RWPE2 (cell line): ENCODE results near the gene MXRA7.

Experiments used
- ATAC-seq: fragments of 200-7000 bp; cut with Tn5 transposase; 3 replicates; pipeline ENCODE4 v1.9.1; 2021; ENCODE audit warnings: low read depth
- DNase-seq: peaks from one replicate; pipeline ENCODE4 v3.0.0-alpha.2; 2020; ENCODE audit warnings: low spot score
- H3K27ac ChIP-seq: fragments of 450-650 bp; 2 replicates; pipeline ENCODE4 v1.5.1; 2017; ENCODE audit warnings: mild to moderate bottlenecking; ENCODE audit not compliant: poor library complexity, severe bottlenecking
- H3K27me3 ChIP-seq: fragments of 250-450 bp; sonication (Bioruptor Pico); 2 replicates; pipeline ENCODE4 v1.5.1; 2021; ENCODE audit warnings: mild to moderate bottlenecking, moderate library complexity; ENCODE audit not compliant: insufficient read depth, poor library complexity, severe bottlenecking
- H3K36me3 ChIP-seq: fragments of 250-450 bp; sonication (Bioruptor Pico); 2 replicates; pipeline ENCODE4 v1.5.1; 2020; ENCODE audit warnings: low read depth, mild to moderate bottlenecking, moderate library complexity
- H3K4me1 ChIP-seq: fragments of 250-450 bp; sonication (Bioruptor Pico); 2 replicates; pipeline ENCODE4 v1.5.1; 2021; ENCODE audit warnings: mild to moderate bottlenecking, moderate library complexity; ENCODE audit not compliant: insufficient read depth, poor library complexity, severe bottlenecking
- H3K4me3 ChIP-seq: fragments of 250-450 bp; sonication (Bioruptor Pico); 2 replicates; pipeline ENCODE4 v1.5.1; 2021; ENCODE audit warnings: mild to moderate bottlenecking, moderate library complexity; ENCODE audit not compliant: severe bottlenecking
- H3K9me3 ChIP-seq: fragments of 250-450 bp; sonication (Bioruptor Pico); 2 replicates; pipeline ENCODE4 v1.5.1; 2021; ENCODE audit warnings: mild to moderate bottlenecking, moderate library complexity; ENCODE audit not compliant: severe bottlenecking
- CTCF ChIP-seq: fragments of 450-650 bp; IDR thresholded peaks from one replicate; pipeline ENCODE4 v1.5.1; 2017; ENCODE audit warnings: mild to moderate bottlenecking, moderate library complexity; ENCODE audit not compliant: poor library complexity, severe bottlenecking

MXRA7 gene

GRCh38 chr17:76738468-76738850 is 27.7 kb upstream of the MXRA7 start:
- no peak for DNase-seq
- no peak for TF ChIP-seq CTCF
- H3K4me3 ChIP-seq, result peak overlapping the region; percentile 96
- H3K27me3 ChIP-seq, result no peaks in the 10 kb centered on the region
- peak overlapping the region; percentile 88 for H3K27ac ChIP-seq
- peaks cover 62% of the 10 kb centered on the region for H3K36me3 ChIP-seq
- ATAC-seq, result no peak
- H3K4me1 ChIP-seq, result peaks cover 16% of the 10 kb centered on the region
- no peaks in the 10 kb centered on the region for H3K9me3 ChIP-seq

- Histone ChIP-seq H3K27ac (peak within 1 kb of the TSS; percentile 88), H3K4me1 (peaks cover 22% of the 10 kb centered on the region), H3K36me3 (peaks cover 62% of the 10 kb centered on the region), H3K27me3 (no peaks in the 10 kb centered on the region), H3K9me3 (no peaks in the 10 kb centered on the region), H3K4me3 (peak within 1 kb of the TSS; percentile 96)
- ATAC-seq, result peak; percentile 70
- peak; percentile 94 for DNase-seq
- no peak for TF ChIP-seq CTCF
Measured at GRCh38 chr17:76737676-76738467, 27.1 kb upstream of the MXRA7 start, which contains the start of gene MFSD11. Gene MFSD11, plus strand, starts transcription at chr17:76738119. Its CDS starts 234 bp downstream, at chr17:76738353.

GRCh38 chr17:76737082-76737675 is 26.4 kb upstream of the MXRA7 start, which contains the start of gene SRSF2:
Gene SRSF2, minus strand, starts transcription at chr17:76737331. Its CDS starts 171 bp downstream, at chr17:76737160.
- no peak for TF ChIP-seq CTCF
- Histone ChIP-seq H3K36me3 (peaks cover 62% of the 10 kb centered on the region), H3K27ac (peak within 1 kb of the TSS; percentile 88), H3K4me3 (peak within 1 kb of the TSS; percentile 96), H3K4me1 (peaks cover 22% of the 10 kb centered on the region), H3K27me3 (no peaks in the 10 kb centered on the region), H3K9me3 (no peaks in the 10 kb centered on the region)
- DNase-seq, result peak; percentile 99
- peak; percentile 70 for ATAC-seq

GRCh38 chr17:76736349-76737081 is 25.8 kb upstream of the MXRA7 start:
- no peaks in the 10 kb centered on the region for H3K27me3 ChIP-seq
- TF ChIP-seq CTCF, result no peak
- H3K9me3 ChIP-seq, result no peaks in the 10 kb centered on the region
- H3K36me3 ChIP-seq, result peaks cover 62% of the 10 kb centered on the region
- peaks cover 22% of the 10 kb centered on the region for H3K4me1 ChIP-seq
- peak overlapping the region; percentile 96 for H3K4me3 ChIP-seq
- peak overlapping the region; percentile 88 for H3K27ac ChIP-seq
- DNase-seq, result no peak
- ATAC-seq, result 0 out of 3 replicates have a peak, but pooled peaks have one; percentile 4
